GM10266 (cell line): ENCODE data around the gene USP38.

Experiments
- DNase-seq: peaks from one replicate; pipeline ENCODE4 v3.0.0; 2012; ENCODE audit errors: extremely low spot score
- CTCF ChIP-seq: IDR thresholded peaks from 2 replicates; pipeline ENCODE4 v1.5.1; 2012; ENCODE audit warnings: mild to moderate bottlenecking, low read depth; ENCODE audit not compliant: control insufficient read depth, insufficient read depth; ENCODE audit errors: missing control alignments

The USP38 gene

GRCh38 chr4:143207555-143207954 lies 22.8 kb downstream of the USP38 start:
- no peak for TF ChIP-seq CTCF
- DNase-seq, result no peak

GRCh38 chr4:143212566-143212965 lies 27.8 kb downstream of the USP38 start:
- no peak for DNase-seq
- no peak for TF ChIP-seq CTCF

DNA sequence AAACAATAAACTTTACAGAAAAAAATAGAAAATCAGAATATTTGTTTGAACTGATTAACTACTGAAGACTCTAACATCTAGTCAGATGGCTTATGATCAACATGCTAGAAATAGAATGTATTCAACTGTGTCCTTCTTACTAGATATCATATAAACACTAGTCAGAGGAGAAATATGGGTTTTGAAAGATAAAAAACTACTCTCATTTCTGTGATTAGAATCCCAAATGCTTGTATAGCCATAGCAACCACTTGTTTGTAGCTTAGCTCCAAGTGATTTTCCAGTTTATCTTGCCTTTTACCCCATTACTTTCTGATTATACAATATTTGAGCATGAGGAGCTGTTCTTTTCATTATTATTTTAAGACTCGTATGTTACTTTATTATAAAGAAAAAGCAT lies 31.2 kb downstream of the USP38 start:
- no peak for DNase-seq
- no peak for TF ChIP-seq CTCF

DNA sequence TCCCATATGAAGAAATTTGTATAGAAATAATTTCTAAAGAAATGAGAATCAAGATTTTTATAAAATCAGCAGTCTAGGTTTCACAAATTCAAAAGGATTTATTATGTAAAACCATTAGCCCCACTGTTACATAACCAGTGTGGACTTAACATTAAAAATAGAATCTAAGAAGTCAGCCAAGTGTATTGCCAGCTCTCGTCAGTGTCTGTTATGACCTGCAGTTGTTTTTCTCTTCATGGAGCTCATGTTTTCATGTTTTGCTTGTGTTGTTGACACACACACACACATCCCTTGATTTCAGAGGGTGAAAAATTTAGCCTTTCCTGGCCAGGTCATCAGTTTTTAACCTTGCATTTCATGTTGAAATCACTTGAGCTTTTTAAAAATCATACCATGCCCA lies 39.5 kb downstream of the USP38 start:
- no peak for TF ChIP-seq CTCF
- DNase-seq, result no peak

GRCh38 chr4:143225167-143225566 lies 40.5 kb downstream of the USP38 start:
- TF ChIP-seq CTCF, result no peak
- DNase-seq, result no peak

- DNase-seq, result peak; percentile 11
- TF ChIP-seq CTCF, result no peak
Measured at GRCh38 chr4:143230683-143231082, 46.0 kb downstream of the USP38 start.

DNA sequence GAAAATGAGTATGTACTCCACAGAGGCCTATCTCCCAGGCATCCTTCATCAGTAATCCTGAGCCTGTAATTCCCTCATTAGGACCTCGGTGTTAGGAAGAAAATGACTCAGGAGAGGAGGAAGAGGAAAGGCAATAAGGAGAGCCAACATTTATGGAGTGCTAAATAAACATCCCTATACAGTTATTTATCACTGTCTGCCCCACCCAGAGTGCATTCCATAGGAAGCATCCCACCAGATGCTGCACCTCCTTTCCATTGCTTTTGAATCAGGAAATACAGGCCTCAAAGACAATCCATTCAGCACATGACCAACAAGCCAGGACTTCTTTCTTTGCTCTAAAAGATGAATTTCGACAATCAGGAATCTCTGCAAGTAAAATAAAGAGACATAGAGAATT lies 47.6 kb downstream of the USP38 start:
- no peak for DNase-seq
- no peak for TF ChIP-seq CTCF
